Caco-2 (cell line): ENCODE data around the gene EMC9. TPM values are rescaled to one million over a fixed set of nuclear protein-coding genes. Genes with fewer than 3 reads are reported as not detected.

Experiments
- BruUV-seq: library from RNA; stranded (reverse); fragments of 400-500 nt; replicated peaks from 2 replicates; lab custom pipeline; 2021; lab: Mats Ljungman, UMichigan
- CTCF ChIA-PET: fragments of 300-600 bp; sonication (Branson Sonifier 250); formaldehyde crosslinking; loops from one replicate; lab custom pipeline; 2022; ENCODE audit warnings: antibody characterized with exemption; lab: Charles Lee
- POLR2A ChIA-PET: fragments of 300-600 bp; sonication (Branson Sonifier 250); formaldehyde crosslinking; loops from one replicate; lab custom pipeline; 2022; ENCODE audit warnings: antibody characterized with exemption; lab: Charles Lee
- DNase-seq, 2 experiments: peaks; one replicate each; pipeline versions ENCODE4 v3.0.0 to v3.0.0-alpha.2; 2020 to 2022
- H3K27me3 ChIP-seq: replicated peaks from 2 replicates; pipeline ENCODE4 v1.6.0; 2011; ENCODE audit warnings: low read length; ENCODE audit not compliant: control insufficient read depth, insufficient read depth
- H3K36me3 ChIP-seq: 2 replicates; pipeline ENCODE4 v1.5.1; 2011; ENCODE audit warnings: low read length; ENCODE audit not compliant: control insufficient read depth, insufficient read depth
- H3K4me1 ChIP-seq: fragments of 250-450 bp; sonication (Bioruptor Pico); 2 replicates; pipeline ENCODE4 v1.5.1; 2020; ENCODE audit warnings: mild to moderate bottlenecking
- H3K4me3 ChIP-seq: 2 replicates; pipeline ENCODE4 v1.5.1; 2011; ENCODE audit warnings: low read depth, mild to moderate bottlenecking, control low read depth, low read length
- H3K9me3 ChIP-seq: fragments of 250-450 bp; sonication (Bioruptor Pico); 2 replicates; pipeline ENCODE4 v1.5.1; 2020; ENCODE audit warnings: mild to moderate bottlenecking, moderate library complexity
- H3K27ac Mint-ChIP-seq: one replicate; pipeline ENCODE4 v1.8.0; 2022; ENCODE audit warnings: mixed read lengths; ENCODE audit not compliant: unreplicated experiment
- H3K27me3 Mint-ChIP-seq: one replicate; pipeline ENCODE4 v1.8.0; 2022; ENCODE audit warnings: mixed read lengths; ENCODE audit not compliant: insufficient read depth, unreplicated experiment
- H3K36me3 Mint-ChIP-seq: one replicate; pipeline ENCODE4 v1.8.0; 2022; ENCODE audit warnings: mild to moderate bottlenecking, mixed read lengths; ENCODE audit not compliant: insufficient read depth, unreplicated experiment
- H3K4me1 Mint-ChIP-seq: one replicate; pipeline ENCODE4 v1.8.0; 2022; ENCODE audit warnings: low read depth, mixed read lengths; ENCODE audit not compliant: unreplicated experiment
- H3K4me3 Mint-ChIP-seq: one replicate; pipeline ENCODE4 v1.8.0; 2022; ENCODE audit warnings: mild to moderate bottlenecking, moderate library complexity, mixed read lengths; ENCODE audit not compliant: unreplicated experiment
- H3K9me3 Mint-ChIP-seq: one replicate; pipeline ENCODE4 v1.8.0; 2022; ENCODE audit warnings: mixed read lengths; ENCODE audit not compliant: unreplicated experiment
- intact Hi-C: fragments of 100-400 bp; cut with micrococcal nuclease; formaldehyde crosslinking; loops from one replicate; pipeline ENCODE4 v1.10.0; 2022; ENCODE audit not compliant: unreplicated experiment
- total RNA-seq: library from RNA; stranded (reverse); gene quantifications from 2 replicates; pipeline ENCODE4 v1.2.3, GENCODE V29; 2022
- TF ChIP-seq, protein P1 (sequence below), 2 experiments: fragments of 200-600 bp in 1 of 2; IDR thresholded peaks; 1 replicate in 1 of 2; 2 replicates in 1 of 2; pipeline versions ENCODE4 v1.5.1 to v1.8.0; 2011 to 2022; ENCODE audit warnings: antibody characterized with exemption in 1 of 2, control low read depth in 1 of 2, inconsistent platforms in 1 of 2, low read depth in 1 of 2, low read length in 1 of 2, mild to moderate bottlenecking in 1 of 2, moderate library complexity in 1 of 2; ENCODE audit not compliant: insufficient read depth in 1 of 2, severe bottlenecking in 1 of 2, unreplicated experiment in 1 of 2

The EMC9 gene
- total RNA-seq, 1 experiment from 2014 or later = 31.1 TPM

DNA sequence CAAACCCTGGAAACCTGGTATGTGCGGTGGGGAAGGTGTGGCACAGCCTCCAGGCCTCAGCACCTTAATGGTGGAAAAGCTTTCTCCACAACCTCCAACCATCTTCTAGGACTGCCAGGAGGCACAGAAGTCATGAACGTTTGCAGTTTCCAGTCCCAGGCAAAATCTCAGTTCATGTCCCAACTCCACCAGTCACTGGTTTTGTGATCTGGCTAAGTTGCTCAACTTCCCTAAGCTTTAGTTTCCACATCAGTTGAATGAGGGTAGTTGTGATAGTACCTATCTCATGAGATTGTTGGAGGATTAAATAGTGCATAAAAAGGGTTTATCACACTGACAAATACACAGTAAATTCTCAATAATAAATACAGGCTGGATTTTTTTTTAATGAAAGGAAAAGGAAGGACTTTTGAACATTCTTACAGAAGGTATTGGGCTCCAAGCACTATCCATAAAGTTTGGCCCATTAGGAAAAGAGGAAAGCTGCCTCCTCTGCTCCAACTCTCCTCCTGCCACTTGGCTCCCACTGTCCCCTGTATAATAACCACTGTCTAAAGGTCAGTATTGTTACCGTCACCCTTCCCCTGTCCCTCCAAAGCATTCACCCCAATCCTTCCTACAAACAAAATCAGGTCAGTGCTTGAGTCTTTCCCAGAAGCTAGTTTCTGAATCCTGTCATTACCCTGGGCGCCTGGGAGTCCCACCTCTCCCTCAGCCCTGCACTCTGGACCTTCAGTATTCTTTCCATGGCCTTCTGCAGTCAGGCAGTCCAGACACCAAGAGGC is 41.0 kb downstream of the EMC9 start:
- TF ChIP-seq, protein P1, sequence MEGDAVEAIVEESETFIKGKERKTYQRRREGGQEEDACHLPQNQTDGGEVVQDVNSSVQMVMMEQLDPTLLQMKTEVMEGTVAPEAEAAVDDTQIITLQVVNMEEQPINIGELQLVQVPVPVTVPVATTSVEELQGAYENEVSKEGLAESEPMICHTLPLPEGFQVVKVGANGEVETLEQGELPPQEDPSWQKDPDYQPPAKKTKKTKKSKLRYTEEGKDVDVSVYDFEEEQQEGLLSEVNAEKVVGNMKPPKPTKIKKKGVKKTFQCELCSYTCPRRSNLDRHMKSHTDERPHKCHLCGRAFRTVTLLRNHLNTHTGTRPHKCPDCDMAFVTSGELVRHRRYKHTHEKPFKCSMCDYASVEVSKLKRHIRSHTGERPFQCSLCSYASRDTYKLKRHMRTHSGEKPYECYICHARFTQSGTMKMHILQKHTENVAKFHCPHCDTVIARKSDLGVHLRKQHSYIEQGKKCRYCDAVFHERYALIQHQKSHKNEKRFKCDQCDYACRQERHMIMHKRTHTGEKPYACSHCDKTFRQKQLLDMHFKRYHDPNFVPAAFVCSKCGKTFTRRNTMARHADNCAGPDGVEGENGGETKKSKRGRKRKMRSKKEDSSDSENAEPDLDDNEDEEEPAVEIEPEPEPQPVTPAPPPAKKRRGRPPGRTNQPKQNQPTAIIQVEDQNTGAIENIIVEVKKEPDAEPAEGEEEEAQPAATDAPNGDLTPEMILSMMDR (IDR thresholded peaks at IDR 0.05; ENCODE audit: insufficient read depth in 1 of 2, low read depth in 1 of 2, low read length in 1 of 2, severe bottlenecking in 1 of 2, unreplicated experiment in 1 of 2) = no peak
- no peak overlapping the region for H3K27ac Mint-ChIP-seq
- CTCF ChIA-PET = interaction anchor here (0.5 kb wide), 1 partner anchor 141 kb away, joined by 6 read pairs; no protein-coding TSS in a partner anchor

DNA sequence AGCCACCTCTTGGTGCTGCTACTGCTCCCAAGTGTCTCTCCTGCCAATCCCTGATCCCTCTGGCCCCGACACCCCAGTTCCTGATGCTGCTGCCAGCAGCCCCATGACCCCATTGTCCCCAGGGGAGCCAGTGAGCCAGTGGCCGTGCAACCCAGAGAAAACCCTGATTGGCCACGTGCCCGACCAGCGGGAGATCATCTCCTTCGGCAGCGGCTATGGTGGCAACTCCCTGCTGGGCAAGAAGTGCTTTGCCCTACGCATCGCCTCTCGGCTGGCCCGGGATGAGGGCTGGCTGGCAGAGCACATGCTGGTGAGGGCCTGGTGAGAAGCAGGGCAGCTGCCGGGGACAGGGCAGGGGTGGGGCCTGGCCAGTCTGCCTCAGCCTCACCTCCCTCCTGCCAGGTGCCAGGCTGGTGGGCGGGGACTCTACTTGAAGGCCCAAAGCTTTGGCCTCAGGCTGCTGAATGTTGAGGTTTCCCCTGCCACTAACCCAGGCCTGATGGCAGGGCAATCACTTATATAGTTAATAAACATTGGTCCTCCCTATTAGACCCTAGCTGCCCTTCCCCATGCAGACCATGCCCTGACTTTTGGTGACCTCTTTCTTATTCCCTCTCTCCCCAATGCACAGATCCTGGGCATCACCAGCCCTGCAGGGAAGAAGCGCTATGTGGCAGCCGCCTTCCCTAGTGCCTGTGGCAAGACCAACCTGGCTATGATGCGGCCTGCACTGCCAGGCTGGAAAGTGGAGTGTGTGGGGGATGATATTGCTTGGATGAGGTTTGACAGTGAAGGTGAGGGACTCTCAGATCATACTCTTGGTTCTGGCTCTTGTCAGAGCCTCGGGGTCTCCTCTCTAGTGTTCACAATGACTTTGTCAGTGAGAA is 42.2 kb downstream of the EMC9 start:
- H3K9me3 Mint-ChIP-seq = no peaks in the 10 kb centered on the region
- no TSS peak for BruUV-seq
- peaks cover 3% of the 10 kb centered on the region for H3K36me3 ChIP-seq

More for the DNA sequence above, 41.0 kb downstream of the EMC9 start:
- intact Hi-C loops = no loop called here
- H3K4me1 Mint-ChIP-seq = peaks cover 3% of the 10 kb centered on the region
- peaks cover 5% of the 10 kb centered on the region; the same call in 1 of the 2 replicates for H3K4me1 ChIP-seq
- H3K9me3 Mint-ChIP-seq = no peaks in the 10 kb centered on the region
- no peak for DNase-seq
- POLR2A ChIA-PET = no interaction called here
- peaks cover 67% of the 10 kb centered on the region for H3K36me3 Mint-ChIP-seq
- H3K4me3 Mint-ChIP-seq = no peak overlapping the region
- H3K36me3 ChIP-seq = peaks cover 3% of the 10 kb centered on the region
- no peaks in the 10 kb centered on the region for H3K27me3 ChIP-seq
- H3K27me3 Mint-ChIP-seq = no peaks in the 10 kb centered on the region
- H3K9me3 ChIP-seq = peaks cover 8% of the 10 kb centered on the region
- H3K4me3 ChIP-seq = no peak overlapping the region
- BruUV-seq = no TSS peak

More for the DNA sequence above, 42.2 kb downstream of the EMC9 start:
- ChIA-PET POLR2A (no interaction called here), CTCF (no interaction called here)
- Histone ChIP-seq H3K9me3 (no peaks in the 10 kb centered on the region), H3K27me3 (no peaks in the 10 kb centered on the region), H3K4me1 (peaks cover 10% of the 10 kb centered on the region; the same call in 1 of the 2 replicates), H3K4me3 (no peak overlapping the region)
- no peak for DNase-seq
- Mint-ChIP-seq H3K4me3 (no peak overlapping the region), H3K27ac (no peak overlapping the region), H3K27me3 (no peaks in the 10 kb centered on the region), H3K36me3 (peaks cover 76% of the 10 kb centered on the region), H3K4me1 (peaks cover 6% of the 10 kb centered on the region)
- intact Hi-C loops = no loop called here
- TF ChIP-seq, protein P1 (IDR thresholded peaks at IDR 0.05; ENCODE audit: insufficient read depth in 1 of 2, low read depth in 1 of 2, low read length in 1 of 2, severe bottlenecking in 1 of 2, unreplicated experiment in 1 of 2) = no peak
